ACC112 (cell line): Measurements from ENCODE around the gene SNRNP200.

Experiments used
- H2AFZ ChIP-seq: fragments of 200-600 bp; sonication (generic); one replicate; pipeline ENCODE4 v1.6.0; 2017; ENCODE audit warnings: antibody characterized with exemption, low read length; ENCODE audit not compliant: unreplicated experiment
- H3K27ac ChIP-seq: fragments of 200-600 bp; sonication (generic); 2 replicates; pipeline ENCODE4 v1.5.1; 2014; ENCODE audit warnings: low read depth, mild to moderate bottlenecking, antibody characterized with exemption, low read length, moderate library complexity
- H3K27me3 ChIP-seq: fragments of 200-600 bp; sonication (generic); 2 replicates; pipeline ENCODE4 v1.6.1; 2014; ENCODE audit warnings: mild to moderate bottlenecking, antibody characterized with exemption, low read length, moderate library complexity, mixed read lengths; ENCODE audit not compliant: insufficient read depth
- H3K36me3 ChIP-seq: fragments of 200-600 bp; sonication (generic); 2 replicates; pipeline ENCODE4 v1.6.1; 2016; ENCODE audit warnings: mild to moderate bottlenecking, antibody characterized with exemption, low read length, moderate library complexity, mixed read lengths; ENCODE audit not compliant: insufficient read depth
- H3K4me1 ChIP-seq: fragments of 200-600 bp; sonication (generic); one replicate; pipeline ENCODE4 v1.6.1; 2016; ENCODE audit warnings: low read length, mixed read lengths; ENCODE audit not compliant: insufficient read depth, unreplicated experiment, control insufficient read depth
- H3K4me3 ChIP-seq: fragments of 200-600 bp; sonication (generic); 2 replicates; pipeline ENCODE4 v1.5.1; 2014; ENCODE audit warnings: mild to moderate bottlenecking, low read depth, low read length
- H3K79me2 ChIP-seq: fragments of 200-600 bp; sonication (generic); one replicate; pipeline ENCODE4 v1.6.0; 2016; ENCODE audit warnings: low read length; ENCODE audit not compliant: control insufficient read depth, unreplicated experiment, insufficient read depth

Gene SNRNP200

GRCh38 chr2:96305091-96305978, at the start of gene SNRNP200:
Gene SNRNP200, minus strand, starts transcription at chr2:96305546. Its CDS starts 109 bp downstream, at chr2:96305437.
- H3K4me3 ChIP-seq, result peak within 1 kb of the TSS; percentile 89
- H3K27me3 ChIP-seq, result no peaks in the 10 kb centered on the region
- H3K27ac ChIP-seq, result peak within 1 kb of the TSS; percentile 36; the same call in 1 of the 2 replicates
- H3K36me3 ChIP-seq, result peaks cover 12% of the 10 kb centered on the region
- peaks cover 28% of the 10 kb centered on the region for H3K79me2 ChIP-seq
- H3K4me1 ChIP-seq, result peaks cover 16% of the 10 kb centered on the region
- H2AFZ ChIP-seq, result peak within 1 kb of the TSS; percentile 86

GRCh38 chr2:96354492-96354891, 49.1 kb upstream of the SNRNP200 start:
- Histone ChIP-seq H3K79me2 (no peaks in the 10 kb centered on the region), H3K36me3 (peaks cover 4% of the 10 kb centered on the region; the same call in 1 of the 2 replicates), H3K4me1 (peaks cover 10% of the 10 kb centered on the region), H2AFZ (no peak overlapping the region), H3K27me3 (no peaks in the 10 kb centered on the region), H3K27ac (no peak overlapping the region), H3K4me3 (no peak overlapping the region)

- Histone ChIP-seq H3K4me1 (peaks cover 10% of the 10 kb centered on the region), H2AFZ (no peak overlapping the region), H3K79me2 (no peaks in the 10 kb centered on the region), H3K27ac (peak overlapping the region; percentile 62), H3K36me3 (peaks cover 4% of the 10 kb centered on the region; the same call in 1 of the 2 replicates), H3K27me3 (no peaks in the 10 kb centered on the region), H3K4me3 (no peak overlapping the region)
These were observed 48.3 kb upstream of the SNRNP200 start for GRCh38 chr2:96353606-96354101.

GRCh38 chr2:96353032-96353561, 47.8 kb upstream of the SNRNP200 start:
- Histone ChIP-seq H3K4me3 (no peak overlapping the region), H2AFZ (no peak overlapping the region), H3K27ac (peak overlapping the region; percentile 62), H3K79me2 (no peaks in the 10 kb centered on the region), H3K27me3 (no peaks in the 10 kb centered on the region), H3K4me1 (peaks cover 10% of the 10 kb centered on the region), H3K36me3 (peaks cover 4% of the 10 kb centered on the region; the same call in 1 of the 2 replicates)

GRCh38 chr2:96347395-96347794, 42.0 kb upstream of the SNRNP200 start:
- Histone ChIP-seq H3K4me3 (no peak overlapping the region), H3K27ac (no peak overlapping the region), H2AFZ (no peak overlapping the region), H3K27me3 (no peaks in the 10 kb centered on the region), H3K79me2 (peaks cover 6% of the 10 kb centered on the region), H3K4me1 (peaks cover 4% of the 10 kb centered on the region), H3K36me3 (peaks cover 21% of the 10 kb centered on the region; the same call in 1 of the 2 replicates)

- Histone ChIP-seq H2AFZ (no peak overlapping the region), H3K4me3 (no peak overlapping the region), H3K36me3 (peaks cover 21% of the 10 kb centered on the region; the same call in 1 of the 2 replicates), H3K79me2 (peaks cover 18% of the 10 kb centered on the region), H3K27ac (no peak overlapping the region), H3K27me3 (no peaks in the 10 kb centered on the region), H3K4me1 (peaks cover 17% of the 10 kb centered on the region)
These were observed 40.6 kb upstream of the SNRNP200 start for GRCh38 chr2:96345868-96346462.

- no peak overlapping the region for H2AFZ ChIP-seq
- peaks cover 21% of the 10 kb centered on the region; the same call in 1 of the 2 replicates for H3K36me3 ChIP-seq
These were observed 40.1 kb upstream of the SNRNP200 start for GRCh38 chr2:96345438-96345837.

GRCh38 chr2:96344011-96344410, 38.7 kb upstream of the SNRNP200 start:
- Histone ChIP-seq H3K27me3 (no peaks in the 10 kb centered on the region), H3K4me3 (no peak overlapping the region), H3K27ac (no peak overlapping the region), H3K4me1 (peaks cover 24% of the 10 kb centered on the region), H3K36me3 (peaks cover 17% of the 10 kb centered on the region; the same call in 1 of the 2 replicates), H2AFZ (no peak overlapping the region), H3K79me2 (peaks cover 25% of the 10 kb centered on the region)

More at GRCh38 chr2:96345438-96345837, 40.1 kb upstream of the SNRNP200 start:
- H3K27ac ChIP-seq, result no peak overlapping the region
- no peaks in the 10 kb centered on the region for H3K27me3 ChIP-seq
- peaks cover 22% of the 10 kb centered on the region for H3K4me1 ChIP-seq
- peaks cover 19% of the 10 kb centered on the region for H3K79me2 ChIP-seq
- H3K4me3 ChIP-seq, result no peak overlapping the region

GRCh38 chr2:96342085-96342484, 36.7 kb upstream of the SNRNP200 start:
- Histone ChIP-seq H2AFZ (no peak overlapping the region), H3K36me3 (peaks cover 17% of the 10 kb centered on the region; the same call in 1 of the 2 replicates), H3K27ac (peak overlapping the region; percentile 72; the same call in 1 of the 2 replicates), H3K4me1 (peaks cover 25% of the 10 kb centered on the region), H3K27me3 (no peaks in the 10 kb centered on the region), H3K79me2 (peaks cover 42% of the 10 kb centered on the region), H3K4me3 (no peak overlapping the region)

- no peak overlapping the region for H3K4me3 ChIP-seq
- no peaks in the 10 kb centered on the region for H3K27me3 ChIP-seq
- peak overlapping the region; percentile 72; the same call in 1 of the 2 replicates for H3K27ac ChIP-seq
- H3K79me2 ChIP-seq, result peaks cover 47% of the 10 kb centered on the region
- peaks cover 17% of the 10 kb centered on the region; the same call in 1 of the 2 replicates for H3K36me3 ChIP-seq
- peaks cover 30% of the 10 kb centered on the region for H3K4me1 ChIP-seq
- H2AFZ ChIP-seq, result no peak overlapping the region
These were observed 36.3 kb upstream of the SNRNP200 start for GRCh38 chr2:96341641-96342040.
